ACC112 (cell line): ENCODE data around the gene CHCHD3.

Source experiments
- H2AFZ ChIP-seq: fragments of 200-600 bp; sonication (generic); one replicate; pipeline ENCODE4 v1.6.0; 2017; ENCODE audit warnings: antibody characterized with exemption, low read length; ENCODE audit not compliant: unreplicated experiment
- H3K27ac ChIP-seq: fragments of 200-600 bp; sonication (generic); 2 replicates; pipeline ENCODE4 v1.5.1; 2014; ENCODE audit warnings: low read depth, mild to moderate bottlenecking, antibody characterized with exemption, low read length, moderate library complexity
- H3K27me3 ChIP-seq: fragments of 200-600 bp; sonication (generic); 2 replicates; pipeline ENCODE4 v1.6.1; 2014; ENCODE audit warnings: mild to moderate bottlenecking, antibody characterized with exemption, low read length, moderate library complexity, mixed read lengths; ENCODE audit not compliant: insufficient read depth
- H3K36me3 ChIP-seq: fragments of 200-600 bp; sonication (generic); 2 replicates; pipeline ENCODE4 v1.6.1; 2016; ENCODE audit warnings: mild to moderate bottlenecking, antibody characterized with exemption, low read length, moderate library complexity, mixed read lengths; ENCODE audit not compliant: insufficient read depth
- H3K4me1 ChIP-seq: fragments of 200-600 bp; sonication (generic); one replicate; pipeline ENCODE4 v1.6.1; 2016; ENCODE audit warnings: low read length, mixed read lengths; ENCODE audit not compliant: insufficient read depth, unreplicated experiment, control insufficient read depth
- H3K4me3 ChIP-seq: fragments of 200-600 bp; sonication (generic); 2 replicates; pipeline ENCODE4 v1.5.1; 2014; ENCODE audit warnings: mild to moderate bottlenecking, low read depth, low read length
- H3K79me2 ChIP-seq: fragments of 200-600 bp; sonication (generic); one replicate; pipeline ENCODE4 v1.6.0; 2016; ENCODE audit warnings: low read length; ENCODE audit not compliant: control insufficient read depth, unreplicated experiment, insufficient read depth

Gene CHCHD3

DNA sequence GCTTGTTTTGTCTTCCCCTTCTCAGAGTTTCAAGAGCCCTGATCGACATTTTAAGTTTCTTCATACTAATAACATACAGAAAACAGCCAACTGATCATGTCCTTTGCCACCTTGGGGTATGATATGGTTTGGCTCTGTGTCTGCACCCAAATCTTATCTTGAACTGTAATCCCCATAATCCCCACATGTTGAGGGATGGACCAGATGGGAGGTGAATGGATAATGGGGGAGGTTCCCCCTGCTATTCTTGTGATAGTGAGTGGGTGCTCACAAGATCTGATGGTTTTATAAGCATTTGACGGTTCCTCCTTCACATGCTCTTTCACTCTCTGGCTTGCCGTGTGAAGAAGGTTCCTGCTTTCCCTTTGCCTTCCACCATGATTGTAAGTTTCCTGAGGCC, 190.3 kb downstream of the CHCHD3 start:
- Histone ChIP-seq H2AFZ (no peak overlapping the region), H3K27me3 (no peaks in the 10 kb centered on the region), H3K36me3 (no peaks in the 10 kb centered on the region), H3K79me2 (no peaks in the 10 kb centered on the region), H3K4me3 (no peak overlapping the region), H3K27ac (no peak overlapping the region), H3K4me1 (no peaks in the 10 kb centered on the region)

GRCh38 chr7:132882714-132883428, 199.0 kb downstream of the CHCHD3 start:
- H3K27me3 ChIP-seq = no peaks in the 10 kb centered on the region
- no peak overlapping the region for H3K4me3 ChIP-seq
- no peaks in the 10 kb centered on the region for H3K4me1 ChIP-seq
- H2AFZ ChIP-seq = no peak overlapping the region
- no peak overlapping the region for H3K27ac ChIP-seq
- peaks cover 5% of the 10 kb centered on the region for H3K79me2 ChIP-seq
- no peaks in the 10 kb centered on the region for H3K36me3 ChIP-seq

DNA sequence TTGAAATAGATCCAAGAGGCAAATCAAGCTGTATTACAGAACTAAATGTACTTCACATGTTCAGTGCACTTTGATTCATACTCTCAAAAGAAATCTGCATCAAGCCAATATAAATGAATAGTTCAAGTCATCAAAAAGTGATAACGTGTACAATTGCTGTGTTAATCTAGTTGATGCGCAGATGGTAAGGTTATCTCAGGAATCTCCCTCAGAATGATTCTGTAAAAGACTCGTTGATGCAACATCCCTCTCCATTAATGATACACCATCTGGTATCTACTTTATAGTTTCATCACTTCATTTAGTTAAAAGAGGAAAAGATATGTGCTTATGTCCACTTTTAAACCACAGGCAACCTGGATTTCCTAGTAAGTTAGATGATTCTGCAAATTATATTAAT, 200.6 kb downstream of the CHCHD3 start:
- Histone ChIP-seq H3K27me3 (no peaks in the 10 kb centered on the region), H3K4me3 (no peak overlapping the region), H3K36me3 (no peaks in the 10 kb centered on the region), H2AFZ (no peak overlapping the region), H3K79me2 (peaks cover 5% of the 10 kb centered on the region), H3K27ac (no peak overlapping the region), H3K4me1 (no peaks in the 10 kb centered on the region)

GRCh38 chr7:132879579-132879978, 202.3 kb downstream of the CHCHD3 start:
- Histone ChIP-seq H3K27me3 (no peaks in the 10 kb centered on the region), H3K4me3 (no peak overlapping the region), H3K36me3 (no peaks in the 10 kb centered on the region), H3K4me1 (no peaks in the 10 kb centered on the region), H3K27ac (no peak overlapping the region), H3K79me2 (peaks cover 5% of the 10 kb centered on the region), H2AFZ (no peak overlapping the region)

DNA sequence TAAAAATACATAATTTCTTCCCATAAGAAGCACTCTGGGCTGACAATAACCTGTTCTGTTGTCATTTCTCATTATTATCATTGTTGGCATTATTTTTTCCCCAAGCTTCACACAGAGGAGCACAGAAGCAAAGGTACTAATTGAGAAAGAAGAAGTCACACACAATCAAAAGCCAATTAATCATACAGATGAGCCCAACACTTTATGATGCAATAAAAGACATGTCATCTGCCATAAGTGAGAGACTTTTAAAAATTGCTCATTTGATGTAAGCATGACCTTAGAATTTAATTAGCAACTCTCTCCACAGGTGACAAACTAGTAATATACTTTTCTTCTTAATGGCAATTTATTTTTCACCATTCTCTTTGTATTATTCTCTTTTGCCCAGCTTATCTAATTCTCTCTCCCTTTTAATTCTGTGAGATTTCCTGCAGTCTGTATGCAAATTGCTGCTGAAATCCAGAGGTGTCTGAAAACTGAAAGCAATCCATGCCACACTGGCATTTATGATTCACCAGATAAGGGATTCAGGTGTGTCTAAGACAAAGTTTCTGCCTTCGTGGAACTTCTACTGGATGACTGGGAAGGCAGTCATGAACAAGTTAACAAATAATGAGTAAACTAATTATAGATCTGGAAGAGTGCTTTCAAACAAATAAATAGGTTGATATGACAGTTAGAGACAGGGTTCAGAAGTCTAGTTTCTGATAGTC, 203.5 kb downstream of the CHCHD3 start:
- Histone ChIP-seq H3K4me1 (no peaks in the 10 kb centered on the region), H3K36me3 (no peaks in the 10 kb centered on the region), H3K79me2 (peaks cover 5% of the 10 kb centered on the region), H3K27me3 (no peaks in the 10 kb centered on the region), H3K27ac (no peak overlapping the region), H2AFZ (no peak overlapping the region), H3K4me3 (no peak overlapping the region)

DNA sequence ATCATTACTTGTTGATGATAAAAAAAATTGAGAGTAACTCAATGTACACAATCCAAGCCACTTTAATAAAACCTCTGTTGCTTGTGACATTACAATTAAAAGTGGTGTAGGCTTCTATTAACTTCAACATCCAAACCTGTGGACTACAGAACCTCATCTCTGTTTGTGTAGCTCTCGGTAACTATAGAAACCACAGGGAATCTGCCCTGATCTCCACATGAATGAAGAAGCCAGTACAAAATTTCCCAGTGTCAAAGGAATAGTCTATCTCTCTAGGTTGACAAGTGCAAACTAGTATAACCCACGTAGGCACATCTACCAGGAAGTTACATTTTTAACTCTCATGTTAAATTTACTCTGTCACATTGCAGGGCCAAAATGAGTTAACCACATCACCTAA, 204.3 kb downstream of the CHCHD3 start:
- H3K79me2 ChIP-seq = peaks cover 5% of the 10 kb centered on the region
- H3K4me3 ChIP-seq = no peak overlapping the region
- no peak overlapping the region for H3K27ac ChIP-seq

GRCh38 chr7:132876576-132876975, 205.3 kb downstream of the CHCHD3 start:
- Histone ChIP-seq H3K36me3 (no peaks in the 10 kb centered on the region), H3K4me3 (no peak overlapping the region), H3K27ac (no peak overlapping the region), H2AFZ (no peak overlapping the region), H3K27me3 (no peaks in the 10 kb centered on the region), H3K4me1 (no peaks in the 10 kb centered on the region), H3K79me2 (peaks cover 5% of the 10 kb centered on the region)

More for the DNA sequence above, 204.3 kb downstream of the CHCHD3 start:
- Histone ChIP-seq H2AFZ (no peak overlapping the region), H3K27me3 (no peaks in the 10 kb centered on the region), H3K36me3 (no peaks in the 10 kb centered on the region), H3K4me1 (no peaks in the 10 kb centered on the region)

- no peaks in the 10 kb centered on the region for H3K27me3 ChIP-seq
- no peak overlapping the region for H3K27ac ChIP-seq
- no peaks in the 10 kb centered on the region for H3K79me2 ChIP-seq
- H3K36me3 ChIP-seq = no peaks in the 10 kb centered on the region
- no peaks in the 10 kb centered on the region for H3K4me1 ChIP-seq
- H3K4me3 ChIP-seq = no peak overlapping the region
- no peak overlapping the region for H2AFZ ChIP-seq
Measured at GRCh38 chr7:132872034-132872433, 209.9 kb downstream of the CHCHD3 start.

DNA sequence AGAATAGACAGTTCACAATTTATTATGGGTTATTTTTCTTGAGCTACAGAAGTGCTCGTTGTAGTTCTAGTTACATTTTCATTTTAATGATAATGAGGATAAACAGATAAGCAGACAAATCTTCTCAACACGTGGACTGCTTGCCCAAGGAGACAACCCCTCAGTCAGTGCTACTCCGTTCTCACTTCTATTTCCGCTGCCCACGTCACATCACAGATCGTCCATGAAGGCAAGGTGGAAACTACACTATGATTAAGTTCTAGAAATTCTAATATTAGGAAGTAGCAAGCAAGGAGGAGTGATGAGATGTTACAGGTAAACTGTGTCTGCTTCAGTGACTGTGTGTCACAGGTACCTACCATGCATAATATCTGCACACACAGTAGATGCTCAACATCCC, 210.5 kb downstream of the CHCHD3 start:
- H3K4me3 ChIP-seq = no peak overlapping the region
- H3K36me3 ChIP-seq = no peaks in the 10 kb centered on the region
- H3K27me3 ChIP-seq = no peaks in the 10 kb centered on the region
- H2AFZ ChIP-seq = no peak overlapping the region
- H3K4me1 ChIP-seq = no peaks in the 10 kb centered on the region
- no peak overlapping the region for H3K27ac ChIP-seq
- no peaks in the 10 kb centered on the region for H3K79me2 ChIP-seq

- Histone ChIP-seq H3K27me3 (no peaks in the 10 kb centered on the region), H3K27ac (no peak overlapping the region), H3K79me2 (no peaks in the 10 kb centered on the region), H3K36me3 (no peaks in the 10 kb centered on the region), H2AFZ (no peak overlapping the region), H3K4me1 (no peaks in the 10 kb centered on the region), H3K4me3 (no peak overlapping the region)
Measured at GRCh38 chr7:132869166-132869861, 212.6 kb downstream of the CHCHD3 start.
